SKM-1 (cell line): Measurements from ENCODE around the gene IFNK.

Experiments used
- DNase-seq: peaks from one replicate; lab custom pipeline; 2025; ENCODE audit not compliant: unreplicated experiment; lab: John Stamatoyannopoulos, UW

The IFNK gene

GRCh38 chr9:27572061-27572460 is 48.0 kb downstream of the IFNK start:
- DNase-seq, result no peak

- peak; percentile 54 for DNase-seq
Observed at GRCh38 chr9:27572566-27572917, 48.5 kb downstream of the IFNK start.

GRCh38 chr9:27572918-27573633 is 49.0 kb downstream of the IFNK start, which contains the start of gene C9orf72:
Gene C9orf72 (minus strand): TSS chr9:27573481. CDS start chr9:27567120, 6,361 bp downstream.
- DNase-seq, result no peak

- DNase-seq, result peak; percentile 92
Observed at GRCh38 chr9:27573634-27574590, 49.8 kb downstream of the IFNK start.
